ENCODE data around the gene REXO5.

DNA sequence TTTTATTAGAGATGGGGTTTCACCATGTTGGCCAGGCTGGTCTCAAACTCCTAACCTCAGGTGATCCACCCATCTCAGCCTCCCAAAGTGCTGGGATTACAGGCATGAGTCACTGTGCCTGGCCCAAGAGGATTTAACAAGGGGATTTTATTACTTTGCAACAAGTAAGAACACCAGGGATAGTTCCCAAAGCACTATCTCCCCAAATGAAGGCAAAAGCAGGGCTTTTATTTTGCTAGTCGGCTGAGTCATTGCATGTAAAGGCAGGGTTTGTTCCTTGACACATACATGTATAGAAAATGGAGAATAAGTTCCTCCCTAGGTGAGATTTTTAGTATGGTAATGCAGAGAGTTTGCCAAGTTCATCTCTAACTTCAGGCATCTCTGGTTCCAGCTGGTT is 24.0 kb downstream of the REXO5 start:
- TF ChIP-seq GATA2 (IDR thresholded peaks at IDR 0.05; ENCODE audit: low read depth, low read length) (no peak), GATA3 (IDR thresholded peaks at IDR 0.05; ENCODE audit: low read depth, low read length) (no peak)

Measured in SH-SY5Y (cell line).